Measurements from ENCODE around the gene UMOD. TPM values are rescaled to one million over a fixed set of nuclear protein-coding genes. Genes with fewer than 3 reads are reported as not detected.

The UMOD gene
- total RNA-seq, 4 donors from 2014 or later, result not detected

GRCh38 chr16:20319406-20319805 lies 33.1 kb downstream of the UMOD start:
- H3K27ac ChIP-seq, result no peak overlapping the region
- H3K27me3 ChIP-seq, result no peaks in the 10 kb centered on the region
- no peak for TF ChIP-seq CTCF (IDR thresholded peaks at IDR 0.05)
- TF ChIP-seq POLR2A (IDR thresholded peaks at IDR 0.05), result no peak
- no peaks in the 10 kb centered on the region for H3K4me1 ChIP-seq
- H3K36me3 ChIP-seq, result no peaks in the 10 kb centered on the region
- intact Hi-C loops (cut with DNase I; ENCODE audit: low total_unique reads), result no loop called here
- H3K4me3 ChIP-seq, result no peak overlapping the region
- H3K9me3 ChIP-seq, result no peaks in the 10 kb centered on the region
- DNase-seq, result no peak

GRCh38 chr16:20318437-20318836 lies 34.1 kb downstream of the UMOD start:
- intact Hi-C loops (cut with DNase I; ENCODE audit: low total_unique reads), result no loop called here
- TF ChIP-seq POLR2A (IDR thresholded peaks at IDR 0.05) (no peak), CTCF (IDR thresholded peaks at IDR 0.05) (no peak)
- no peaks in the 10 kb centered on the region for H3K4me1 ChIP-seq

DNA sequence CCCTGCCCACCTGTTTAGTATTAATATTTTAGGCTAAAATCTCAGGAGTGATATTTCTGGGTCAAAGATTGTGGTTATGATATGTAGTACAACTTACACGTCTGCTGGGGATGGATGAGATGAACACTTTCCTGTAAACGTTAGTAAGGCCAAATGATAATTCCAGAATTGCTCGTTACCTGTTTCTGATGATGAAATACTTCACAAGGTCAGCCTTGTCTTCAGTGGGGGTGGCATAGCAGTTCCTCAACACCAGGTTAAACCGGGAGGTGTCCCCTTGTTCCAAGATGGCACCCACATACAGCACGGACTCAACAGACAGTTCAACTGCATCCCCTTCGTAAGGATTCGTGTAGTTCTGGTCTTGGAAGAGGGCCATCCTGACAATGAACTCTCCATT lies 34.5 kb downstream of the UMOD start:
- Histone ChIP-seq H3K36me3 (no peaks in the 10 kb centered on the region), H3K4me1 (no peaks in the 10 kb centered on the region), H3K27ac (no peak overlapping the region), H3K4me3 (no peak overlapping the region), H3K9me3 (no peaks in the 10 kb centered on the region), H3K27me3 (no peaks in the 10 kb centered on the region)
- intact Hi-C loops (cut with DNase I; ENCODE audit: low total_unique reads), result no loop called here
- no peak for TF ChIP-seq POLR2A (IDR thresholded peaks at IDR 0.05)
- no peak for TF ChIP-seq CTCF (IDR thresholded peaks at IDR 0.05)
- no peak for DNase-seq

More at GRCh38 chr16:20318437-20318836, 34.1 kb downstream of the UMOD start:
- Histone ChIP-seq H3K36me3 (no peaks in the 10 kb centered on the region), H3K27me3 (no peaks in the 10 kb centered on the region), H3K9me3 (no peaks in the 10 kb centered on the region), H3K27ac (no peak overlapping the region), H3K4me3 (no peak overlapping the region)
- DNase-seq, result no peak

- intact Hi-C loops (cut with DNase I; ENCODE audit: low total_unique reads), result no loop called here
- no peaks in the 10 kb centered on the region for H3K4me1 ChIP-seq
- no peaks in the 10 kb centered on the region for H3K36me3 ChIP-seq
- no peak overlapping the region for H3K27ac ChIP-seq
- H3K27me3 ChIP-seq, result no peaks in the 10 kb centered on the region
- no peaks in the 10 kb centered on the region for H3K9me3 ChIP-seq
- H3K4me3 ChIP-seq, result no peak overlapping the region
- TF ChIP-seq CTCF (IDR thresholded peaks at IDR 0.05), result no peak
- no peak for TF ChIP-seq POLR2A (IDR thresholded peaks at IDR 0.05)
- DNase-seq, result no peak
These were observed 35.4 kb downstream of the UMOD start for GRCh38 chr16:20317117-20317516.

GRCh38 chr16:20316715-20317114 lies 35.8 kb downstream of the UMOD start:
- intact Hi-C loops (cut with DNase I; ENCODE audit: low total_unique reads), result no loop called here

DNA sequence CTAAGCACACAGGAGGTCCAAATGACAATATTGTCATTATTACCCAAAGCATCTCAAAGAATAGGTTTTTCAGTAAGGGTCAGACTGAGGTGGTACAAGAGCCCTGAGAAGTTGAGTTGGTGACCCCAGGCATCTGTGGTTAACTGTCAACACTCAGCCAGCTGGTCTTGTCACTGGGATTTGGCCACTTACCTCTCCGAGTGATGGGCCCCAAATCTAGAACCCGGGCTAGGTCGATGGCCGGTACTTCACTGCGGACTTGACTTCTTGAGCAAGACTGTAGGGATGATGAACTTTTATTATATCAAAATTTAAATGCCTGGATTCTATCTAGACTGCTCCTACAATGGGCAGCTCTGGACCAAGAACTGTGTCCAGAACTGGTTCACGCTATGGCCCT lies 36.8 kb downstream of the UMOD start:
- no peak for DNase-seq
- no peak for TF ChIP-seq POLR2A (IDR thresholded peaks at IDR 0.05)
- no peak for TF ChIP-seq CTCF (IDR thresholded peaks at IDR 0.05)

More at GRCh38 chr16:20316715-20317114, 35.8 kb downstream of the UMOD start:
- DNase-seq, result no peak
- Histone ChIP-seq H3K4me3 (no peak overlapping the region), H3K9me3 (no peaks in the 10 kb centered on the region), H3K36me3 (no peaks in the 10 kb centered on the region), H3K27ac (no peak overlapping the region), H3K27me3 (no peaks in the 10 kb centered on the region), H3K4me1 (no peaks in the 10 kb centered on the region)
- TF ChIP-seq POLR2A (IDR thresholded peaks at IDR 0.05), result no peak

More for the DNA sequence above, 36.8 kb downstream of the UMOD start:
- Histone ChIP-seq H3K36me3 (no peaks in the 10 kb centered on the region), H3K4me3 (no peak overlapping the region), H3K9me3 (no peaks in the 10 kb centered on the region), H3K4me1 (no peaks in the 10 kb centered on the region), H3K27me3 (no peaks in the 10 kb centered on the region), H3K27ac (no peak overlapping the region)
- intact Hi-C loops (cut with DNase I; ENCODE audit: low total_unique reads), result no loop called here

Measured in uterus (tissue), 4 donors.